HG02973 (cell line): ENCODE results near the gene SSBP4.
A peak's percentile ranks its signal among the peaks of the same experiment; 100 is the strongest.
"Not testable (repeated sequence)": the region's sequence is repeated elsewhere in the genome, so short reads cannot be mapped to it uniquely, and the experiment has no call there.

Source experiments
- ATAC-seq: cut with Tn5 transposase; IDR thresholded peaks from one replicate; pipeline ENCODE4 v1.9.1; 2021; ENCODE audit warnings: moderate library complexity; ENCODE audit not compliant: unreplicated experiment

Gene SSBP4

GRCh38 chr19:18392926-18393325 lies 26.3 kb upstream of the SSBP4 start:
- ATAC-seq = no peak

- ATAC-seq = no peak
These were observed 25.4 kb upstream of the SSBP4 start for GRCh38 chr19:18393836-18394235.

GRCh38 chr19:18396471-18397241 lies 22.5 kb upstream of the SSBP4 start:
- ATAC-seq = no peak

- ATAC-seq = no peak
These were observed 21.7 kb upstream of the SSBP4 start, which contains the start of gene LRRC25 for GRCh38 chr19:18397242-18398202. LRRC25 (minus strand) TSS chr19:18397622; CDS start chr19:18396963, 659 bp downstream.

- no peak for ATAC-seq
These were observed 20.2 kb upstream of the SSBP4 start for GRCh38 chr19:18399008-18399407.

- ATAC-seq = no peak
These were observed 17.6 kb upstream of the SSBP4 start for GRCh38 chr19:18401580-18402112.

- not testable (repeated sequence) for ATAC-seq
These were observed 16.5 kb upstream of the SSBP4 start for GRCh38 chr19:18402455-18403248.

- not testable (repeated sequence) for ATAC-seq
These were observed 13.4 kb upstream of the SSBP4 start for GRCh38 chr19:18405754-18406153.

- ATAC-seq = no peak
These were observed 12.4 kb upstream of the SSBP4 start for GRCh38 chr19:18406749-18407148.

GRCh38 chr19:18408053-18408476 lies 11.1 kb upstream of the SSBP4 start:
- ATAC-seq = peak; percentile 69

- no peak for ATAC-seq
These were observed 6.5 kb upstream of the SSBP4 start for GRCh38 chr19:18412610-18413239.

GRCh38 chr19:18414504-18415177 lies 4.6 kb upstream of the SSBP4 start:
- ATAC-seq = no peak

- no peak for ATAC-seq
These were observed 3.9 kb upstream of the SSBP4 start for GRCh38 chr19:18415178-18415867.

- ATAC-seq = no peak
These were observed 2.4 kb upstream of the SSBP4 start for GRCh38 chr19:18416778-18417249.

GRCh38 chr19:18417250-18418028 lies 1.8 kb upstream of the SSBP4 start:
- no peak for ATAC-seq

- no peak for ATAC-seq
These were observed 1.1 kb upstream of the SSBP4 start for GRCh38 chr19:18418029-18418482.

GRCh38 chr19:18418483-18419194 lies 559 bp upstream of the SSBP4 start:
- ATAC-seq = no peak
